ENCODE results near the gene SKOR2.

SKOR2 gene

DNA sequence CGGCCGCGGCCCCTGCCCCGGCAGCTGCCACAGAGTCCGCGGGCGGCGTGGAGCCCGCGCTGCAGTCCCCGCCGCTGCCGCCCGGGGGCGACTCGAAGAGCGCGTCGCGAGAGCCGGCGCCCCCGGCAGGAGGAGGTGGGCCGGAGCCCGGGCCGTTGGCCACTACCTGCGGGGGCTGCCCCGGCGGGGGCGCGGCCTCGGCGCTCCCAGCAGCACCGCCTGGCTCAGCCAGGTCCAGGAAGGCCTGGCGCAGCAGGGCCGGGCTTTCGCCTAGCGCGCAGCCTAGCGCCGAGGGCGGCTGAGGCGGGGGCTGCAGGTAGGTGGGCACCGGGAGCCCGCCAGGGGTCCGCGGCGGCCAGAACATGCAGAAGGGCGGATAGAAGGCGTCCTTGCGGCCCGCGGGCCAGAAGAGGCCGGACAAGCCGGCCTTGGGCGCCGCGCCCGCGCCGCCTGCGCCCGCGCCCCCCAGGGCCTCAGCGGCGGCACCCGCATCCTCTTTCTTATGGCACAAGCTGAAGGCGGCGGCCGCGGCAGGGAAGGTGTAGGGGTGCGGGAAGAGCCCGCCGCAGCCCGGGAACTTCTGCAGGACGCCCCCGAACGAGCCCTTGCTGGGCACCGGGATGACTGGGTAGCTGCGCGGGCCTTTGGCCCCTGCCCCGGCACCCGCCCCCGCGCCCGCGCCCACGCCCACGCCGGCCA lies 3.9 kb downstream of the SKOR2 start:
- Histone ChIP-seq H3K4me3 (ENCODE audit: low read depth in 1 of 2, low read length in 2 of 2) (no peak overlapping the region), H3K79me2 (ENCODE audit: insufficient read depth, low read length) (no peaks in the 10 kb centered on the region), H3K9ac (ENCODE audit: low read depth, low read length) (no peak overlapping the region), H2AFZ (ENCODE audit: low read depth, low read length) (no peak overlapping the region), H3K4me2 (ENCODE audit: insufficient read depth, low read length) (no peak overlapping the region), H3K4me1 (ENCODE audit: insufficient read depth, low read length) (no peaks in the 10 kb centered on the region), H4K20me1 (ENCODE audit: insufficient read depth, low read length) (no peaks in the 10 kb centered on the region; the same call in 1 of the 2 replicates), H3K9me3 (ENCODE audit: insufficient read depth, low read length, severe bottlenecking) (no peaks in the 10 kb centered on the region), H3K27me3 (ENCODE audit: insufficient read depth, low read length, poor library complexity) (peaks cover 13% of the 10 kb centered on the region), H3K27ac (ENCODE audit: low read length) (no peak overlapping the region), H3K36me3 (ENCODE audit: insufficient read depth, low read length) (no peaks in the 10 kb centered on the region)
- ATAC-seq (ENCODE audit: insufficient read depth, low read depth) (no peak), DNase-seq (no peak)
- TF ChIP-seq, protein P1, sequence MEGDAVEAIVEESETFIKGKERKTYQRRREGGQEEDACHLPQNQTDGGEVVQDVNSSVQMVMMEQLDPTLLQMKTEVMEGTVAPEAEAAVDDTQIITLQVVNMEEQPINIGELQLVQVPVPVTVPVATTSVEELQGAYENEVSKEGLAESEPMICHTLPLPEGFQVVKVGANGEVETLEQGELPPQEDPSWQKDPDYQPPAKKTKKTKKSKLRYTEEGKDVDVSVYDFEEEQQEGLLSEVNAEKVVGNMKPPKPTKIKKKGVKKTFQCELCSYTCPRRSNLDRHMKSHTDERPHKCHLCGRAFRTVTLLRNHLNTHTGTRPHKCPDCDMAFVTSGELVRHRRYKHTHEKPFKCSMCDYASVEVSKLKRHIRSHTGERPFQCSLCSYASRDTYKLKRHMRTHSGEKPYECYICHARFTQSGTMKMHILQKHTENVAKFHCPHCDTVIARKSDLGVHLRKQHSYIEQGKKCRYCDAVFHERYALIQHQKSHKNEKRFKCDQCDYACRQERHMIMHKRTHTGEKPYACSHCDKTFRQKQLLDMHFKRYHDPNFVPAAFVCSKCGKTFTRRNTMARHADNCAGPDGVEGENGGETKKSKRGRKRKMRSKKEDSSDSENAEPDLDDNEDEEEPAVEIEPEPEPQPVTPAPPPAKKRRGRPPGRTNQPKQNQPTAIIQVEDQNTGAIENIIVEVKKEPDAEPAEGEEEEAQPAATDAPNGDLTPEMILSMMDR (IDR thresholded peaks at IDR 0.05; ENCODE audit: borderline replicate concordance, extremely low read depth, low read length, poor library complexity, severe bottlenecking), result no peak
- TF ChIP-seq EZH2 (IDR thresholded peaks at IDR 0.05; ENCODE audit: borderline replicate concordance, low read depth, low read length, severe bottlenecking), result no peak

DNA sequence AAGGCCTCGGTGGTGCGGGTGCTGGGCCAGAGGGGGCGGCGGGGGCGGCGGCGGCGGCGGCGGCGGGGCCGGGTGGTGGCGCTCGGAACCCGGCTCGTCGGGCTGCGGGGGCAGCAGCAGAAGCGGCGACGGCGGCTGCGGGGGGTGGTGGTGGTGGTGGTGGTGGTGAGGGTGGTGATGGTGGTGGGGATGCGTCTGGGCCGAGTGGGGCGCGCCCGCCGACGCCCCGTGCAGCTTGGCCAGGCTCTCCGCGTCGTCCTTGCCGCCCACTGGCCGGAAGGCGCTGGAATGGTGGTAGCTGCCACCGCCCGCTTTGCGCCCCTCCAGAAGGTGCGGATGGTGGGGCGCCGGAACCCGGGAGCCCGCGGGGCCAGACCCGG lies 4.4 kb downstream of the SKOR2 start:
- Histone ChIP-seq H3K4me1 (ENCODE audit: insufficient read depth, low read length) (no peaks in the 10 kb centered on the region), H3K36me3 (ENCODE audit: insufficient read depth, low read length) (no peaks in the 10 kb centered on the region), H2AFZ (ENCODE audit: low read depth, low read length) (no peak overlapping the region), H4K20me1 (ENCODE audit: insufficient read depth, low read length) (no peaks in the 10 kb centered on the region; the same call in 1 of the 2 replicates), H3K9me3 (ENCODE audit: insufficient read depth, low read length, severe bottlenecking) (no peaks in the 10 kb centered on the region), H3K27ac (ENCODE audit: low read length) (no peak overlapping the region), H3K4me2 (ENCODE audit: insufficient read depth, low read length) (no peak overlapping the region), H3K9ac (ENCODE audit: low read depth, low read length) (no peak overlapping the region), H3K4me3 (ENCODE audit: low read depth in 1 of 2, low read length in 2 of 2) (no peak overlapping the region), H3K27me3 (ENCODE audit: insufficient read depth, low read length, poor library complexity) (peaks cover 15% of the 10 kb centered on the region), H3K79me2 (ENCODE audit: insufficient read depth, low read length) (no peaks in the 10 kb centered on the region)
- TF ChIP-seq, protein P1 (IDR thresholded peaks at IDR 0.05; ENCODE audit: borderline replicate concordance, extremely low read depth, low read length, poor library complexity, severe bottlenecking), result no peak
- no peak for TF ChIP-seq EZH2 (IDR thresholded peaks at IDR 0.05; ENCODE audit: borderline replicate concordance, low read depth, low read length, severe bottlenecking)
- no peak for DNase-seq
- ATAC-seq (ENCODE audit: insufficient read depth, low read depth), result no peak

DNA sequence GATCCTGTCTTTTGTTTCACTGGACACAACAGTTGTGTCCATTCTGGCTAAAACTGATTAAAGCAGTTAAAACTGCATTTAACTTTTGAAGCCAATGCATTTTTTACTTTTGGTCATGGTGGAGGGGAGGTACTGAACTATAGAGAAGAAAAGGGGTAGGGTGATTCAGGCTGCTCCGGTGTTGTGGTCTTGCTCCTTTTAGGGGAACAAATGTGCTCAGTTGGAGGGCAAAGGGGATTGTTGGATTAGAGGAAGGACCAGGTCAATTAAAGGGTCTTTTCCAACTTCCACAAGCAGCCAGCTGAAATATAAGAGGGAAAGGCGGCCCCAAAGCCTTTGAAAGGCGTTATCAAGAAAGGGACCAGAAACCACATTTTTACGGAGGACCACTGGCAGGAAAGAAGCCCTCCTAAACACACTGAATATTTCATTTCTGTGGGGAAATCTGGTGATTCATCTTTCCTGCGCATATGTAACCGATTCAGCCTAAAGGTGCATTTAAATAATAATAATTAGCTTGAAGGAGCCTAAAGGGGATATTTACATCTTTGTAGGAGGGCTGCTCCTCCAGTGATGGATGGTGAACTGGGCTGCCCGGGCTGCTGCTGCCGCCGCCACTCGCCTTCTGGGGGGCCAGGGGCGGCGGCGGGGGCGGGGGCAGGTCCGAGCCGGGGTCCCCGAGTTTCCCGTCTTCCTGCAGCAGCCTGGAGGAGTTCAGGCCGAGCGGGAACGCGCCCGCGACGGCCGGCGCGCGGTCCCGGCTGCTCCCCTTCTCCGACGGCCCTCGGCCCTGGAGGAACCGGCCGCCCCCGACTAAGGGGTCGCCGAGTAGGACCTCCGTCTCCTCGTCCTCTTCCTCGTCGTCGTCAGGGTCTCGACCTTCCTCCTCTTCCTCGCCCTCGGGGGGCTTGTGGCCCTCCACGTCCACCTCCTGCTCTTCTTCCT lies 5.2 kb downstream of the SKOR2 start:
- ATAC-seq (ENCODE audit: insufficient read depth, low read depth) (no peak), DNase-seq (no peak)
- Histone ChIP-seq H3K9me3 (ENCODE audit: insufficient read depth, low read length, severe bottlenecking) (no peaks in the 10 kb centered on the region), H3K4me3 (ENCODE audit: low read depth in 1 of 2, low read length in 2 of 2) (no peak overlapping the region), H3K4me1 (ENCODE audit: insufficient read depth, low read length) (no peaks in the 10 kb centered on the region), H3K27me3 (ENCODE audit: insufficient read depth, low read length, poor library complexity) (peaks cover 17% of the 10 kb centered on the region), H2AFZ (ENCODE audit: low read depth, low read length) (no peak overlapping the region), H3K9ac (ENCODE audit: low read depth, low read length) (no peak overlapping the region), H4K20me1 (ENCODE audit: insufficient read depth, low read length) (no peaks in the 10 kb centered on the region; the same call in 1 of the 2 replicates), H3K4me2 (ENCODE audit: insufficient read depth, low read length) (no peak overlapping the region), H3K36me3 (ENCODE audit: insufficient read depth, low read length) (no peaks in the 10 kb centered on the region), H3K27ac (ENCODE audit: low read length) (no peak overlapping the region), H3K79me2 (ENCODE audit: insufficient read depth, low read length) (no peaks in the 10 kb centered on the region)
- TF ChIP-seq, protein P1 (IDR thresholded peaks at IDR 0.05; ENCODE audit: borderline replicate concordance, extremely low read depth, low read length, poor library complexity, severe bottlenecking), result no peak
- TF ChIP-seq EZH2 (IDR thresholded peaks at IDR 0.05; ENCODE audit: borderline replicate concordance, low read depth, low read length, severe bottlenecking), result no peak
